ENCODE data around the gene UNC93A. TPM values are rescaled to one million over a fixed set of nuclear protein-coding genes. Genes with fewer than 3 reads are reported as not detected.
A peak's percentile ranks its signal among the peaks of the same experiment; 100 is the strongest.

UNC93A gene
- total RNA-seq, 2 donors from 2014 or later, result not detected

- Mint-ChIP-seq H3K27ac (no peak overlapping the region), H3K36me3 (ENCODE audit: low read depth) (no peaks in the 10 kb centered on the region)
- no peak for ATAC-seq (replicated peaks)
Measured at GRCh38 chr6:167325766-167326165, 34.7 kb downstream of the UNC93A start.

GRCh38 chr6:167327391-167327790 lies 36.3 kb downstream of the UNC93A start:
- no peaks in the 10 kb centered on the region for H3K36me3 Mint-ChIP-seq (ENCODE audit: low read depth)
- H3K27me3 Mint-ChIP-seq, result peaks cover 26% of the 10 kb centered on the region
- ATAC-seq (replicated peaks), result no peak
- H3K4me3 Mint-ChIP-seq, result no peak overlapping the region
- H3K9me3 Mint-ChIP-seq, result no peaks in the 10 kb centered on the region
- H3K4me1 Mint-ChIP-seq, result peaks cover 11% of the 10 kb centered on the region
- no peak overlapping the region for H3K27ac Mint-ChIP-seq

More at GRCh38 chr6:167325766-167326165, 34.7 kb downstream of the UNC93A start:
- peaks cover 27% of the 10 kb centered on the region for H3K27me3 Mint-ChIP-seq
- H3K4me3 Mint-ChIP-seq, result no peak overlapping the region
- peaks cover 11% of the 10 kb centered on the region for H3K4me1 Mint-ChIP-seq
- no peaks in the 10 kb centered on the region for H3K9me3 Mint-ChIP-seq

DNA sequence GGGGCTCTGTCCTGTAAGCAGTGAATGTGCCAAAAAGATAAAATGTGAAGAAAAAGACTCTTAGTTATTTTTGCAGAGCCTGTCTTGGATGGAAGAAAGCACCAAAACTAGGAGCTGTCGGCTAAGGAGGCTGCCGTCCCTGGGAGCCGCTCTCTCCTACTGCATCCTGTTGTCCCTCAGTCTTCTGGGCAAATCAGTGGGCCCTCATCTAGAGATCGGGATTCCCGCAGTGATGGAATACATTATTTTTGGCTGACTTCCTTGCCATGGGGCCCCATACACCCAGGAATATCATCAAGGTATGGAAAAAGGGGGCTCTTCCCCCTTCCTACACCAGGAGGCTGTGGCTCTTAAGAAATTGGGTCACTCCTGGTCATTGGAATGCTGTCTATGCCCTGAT lies 37.0 kb downstream of the UNC93A start:
- ATAC-seq (replicated peaks), result no peak
- H3K27me3 Mint-ChIP-seq, result peaks cover 26% of the 10 kb centered on the region
- H3K27ac Mint-ChIP-seq, result no peak overlapping the region
- H3K4me3 Mint-ChIP-seq, result no peak overlapping the region
- H3K9me3 Mint-ChIP-seq, result no peaks in the 10 kb centered on the region
- H3K4me1 Mint-ChIP-seq, result peaks cover 11% of the 10 kb centered on the region
- H3K36me3 Mint-ChIP-seq (ENCODE audit: low read depth), result no peaks in the 10 kb centered on the region

DNA sequence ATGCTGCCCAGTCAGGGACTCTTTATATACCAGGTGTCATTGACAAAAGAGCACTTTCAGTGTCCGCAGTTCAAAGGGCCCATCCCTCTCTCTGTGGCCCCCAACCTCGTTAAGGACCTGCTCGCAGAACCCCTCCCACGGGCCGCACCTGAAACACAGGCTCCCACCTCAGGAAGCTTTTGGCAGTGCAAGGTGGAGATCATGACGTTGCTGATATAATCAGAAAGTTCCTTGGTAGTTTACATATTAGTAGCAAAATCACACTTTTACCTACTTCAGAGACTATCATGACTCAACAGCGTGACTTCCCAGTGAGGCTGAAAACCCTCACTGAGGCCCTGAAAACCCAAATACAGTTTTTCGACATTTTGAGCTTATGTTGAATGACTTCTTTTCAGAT lies 37.9 kb downstream of the UNC93A start:
- Mint-ChIP-seq H3K36me3 (ENCODE audit: low read depth) (no peaks in the 10 kb centered on the region), H3K4me1 (peaks cover 11% of the 10 kb centered on the region), H3K27ac (no peak overlapping the region), H3K9me3 (no peaks in the 10 kb centered on the region), H3K27me3 (peaks cover 25% of the 10 kb centered on the region), H3K4me3 (no peak overlapping the region)
- ATAC-seq (replicated peaks), result peak; percentile 95

DNA sequence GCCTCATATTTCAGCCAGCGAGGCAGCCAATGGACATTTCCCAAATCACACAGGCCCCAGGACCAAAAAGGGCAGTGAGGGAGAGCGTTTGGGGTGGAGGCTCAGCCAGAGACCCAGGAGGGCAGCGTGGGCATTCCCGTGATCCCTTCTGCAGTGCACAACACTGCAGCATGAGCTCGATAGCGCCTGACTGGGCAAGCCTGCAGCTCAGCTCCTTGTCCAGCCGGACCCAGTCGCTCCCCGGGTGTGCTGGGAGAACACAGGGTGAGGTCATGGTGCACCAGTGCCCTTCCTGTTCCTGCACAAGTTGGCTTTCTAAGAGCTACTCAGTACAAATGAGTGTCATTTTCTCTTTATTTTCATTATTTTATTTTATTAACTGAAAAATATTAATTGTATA lies 39.6 kb downstream of the UNC93A start:
- no peaks in the 10 kb centered on the region for H3K9me3 Mint-ChIP-seq
- peaks cover 19% of the 10 kb centered on the region for H3K27me3 Mint-ChIP-seq
- ATAC-seq (replicated peaks), result no peak
- no peak overlapping the region for H3K4me3 Mint-ChIP-seq
- H3K36me3 Mint-ChIP-seq (ENCODE audit: low read depth), result no peaks in the 10 kb centered on the region
- H3K27ac Mint-ChIP-seq, result no peak overlapping the region
- H3K4me1 Mint-ChIP-seq, result peaks cover 11% of the 10 kb centered on the region

DNA sequence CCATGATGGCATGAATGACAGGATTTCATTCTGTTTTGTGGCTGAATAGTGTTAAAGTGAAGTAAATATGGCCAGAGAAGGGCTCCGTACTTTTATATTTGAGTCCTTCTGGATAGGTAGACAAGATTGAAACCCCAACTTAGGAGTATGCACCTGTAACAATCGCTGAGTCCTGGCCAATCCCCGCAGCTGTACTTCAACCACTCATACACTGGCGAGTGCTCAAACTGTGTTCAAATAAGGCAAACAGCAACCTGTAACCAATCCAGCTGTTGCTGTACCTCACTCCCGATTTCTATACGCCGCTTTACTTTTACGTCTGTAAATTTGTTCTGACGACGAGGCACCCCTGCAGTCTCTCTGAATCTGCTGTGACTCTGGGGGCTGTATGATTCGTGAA lies 40.5 kb downstream of the UNC93A start:
- peaks cover 11% of the 10 kb centered on the region for H3K4me1 Mint-ChIP-seq
- no peaks in the 10 kb centered on the region for H3K9me3 Mint-ChIP-seq
- no peaks in the 10 kb centered on the region for H3K36me3 Mint-ChIP-seq (ENCODE audit: low read depth)
- no peak overlapping the region for H3K4me3 Mint-ChIP-seq
- H3K27ac Mint-ChIP-seq, result no peak overlapping the region
- ATAC-seq (replicated peaks), result no peak
- H3K27me3 Mint-ChIP-seq, result peaks cover 18% of the 10 kb centered on the region

DNA sequence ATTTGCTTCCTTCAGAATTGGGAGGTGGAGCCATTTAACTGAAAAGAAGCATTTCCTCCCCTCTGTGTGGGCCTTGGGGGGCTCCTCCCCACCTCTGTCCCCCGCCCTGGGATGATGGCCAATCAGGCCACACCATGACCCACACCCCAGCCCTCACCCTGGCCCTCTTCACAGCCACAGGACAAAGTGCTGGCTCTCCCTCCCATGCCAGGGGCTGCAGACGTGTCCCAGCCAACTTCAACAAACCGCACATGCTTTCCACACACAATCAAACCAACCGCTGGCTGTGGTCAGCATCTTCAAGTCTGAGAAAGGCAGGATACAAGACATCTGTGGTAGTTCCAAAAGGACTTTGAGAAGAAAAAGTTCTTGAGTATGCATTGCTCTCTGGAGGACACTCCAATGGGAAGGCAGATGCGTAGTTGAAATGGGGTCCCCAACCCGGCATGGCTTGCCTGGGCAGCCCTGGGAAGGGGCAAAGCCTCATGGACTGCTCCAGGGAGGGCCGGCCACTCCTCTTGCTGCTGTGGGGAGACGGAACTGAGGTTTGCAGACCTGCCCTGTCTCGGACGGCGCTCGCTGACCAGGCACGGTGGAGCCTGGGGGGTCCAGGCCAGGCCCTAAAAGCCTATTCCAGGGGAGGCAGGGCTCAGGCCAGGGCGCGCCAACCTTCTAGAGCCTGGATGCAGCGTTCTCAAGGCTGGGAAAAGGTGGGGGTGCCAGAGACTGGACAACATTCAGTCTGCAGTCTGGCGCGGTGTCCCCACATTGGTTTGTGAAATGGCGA lies 45.9 kb downstream of the UNC93A start:
- no peak for ATAC-seq (replicated peaks)
- Mint-ChIP-seq H3K4me3 (no peak overlapping the region), H3K36me3 (ENCODE audit: low read depth) (no peaks in the 10 kb centered on the region), H3K4me1 (no peaks in the 10 kb centered on the region), H3K27me3 (no peaks in the 10 kb centered on the region), H3K27ac (no peak overlapping the region), H3K9me3 (peaks cover 3% of the 10 kb centered on the region)

DNA sequence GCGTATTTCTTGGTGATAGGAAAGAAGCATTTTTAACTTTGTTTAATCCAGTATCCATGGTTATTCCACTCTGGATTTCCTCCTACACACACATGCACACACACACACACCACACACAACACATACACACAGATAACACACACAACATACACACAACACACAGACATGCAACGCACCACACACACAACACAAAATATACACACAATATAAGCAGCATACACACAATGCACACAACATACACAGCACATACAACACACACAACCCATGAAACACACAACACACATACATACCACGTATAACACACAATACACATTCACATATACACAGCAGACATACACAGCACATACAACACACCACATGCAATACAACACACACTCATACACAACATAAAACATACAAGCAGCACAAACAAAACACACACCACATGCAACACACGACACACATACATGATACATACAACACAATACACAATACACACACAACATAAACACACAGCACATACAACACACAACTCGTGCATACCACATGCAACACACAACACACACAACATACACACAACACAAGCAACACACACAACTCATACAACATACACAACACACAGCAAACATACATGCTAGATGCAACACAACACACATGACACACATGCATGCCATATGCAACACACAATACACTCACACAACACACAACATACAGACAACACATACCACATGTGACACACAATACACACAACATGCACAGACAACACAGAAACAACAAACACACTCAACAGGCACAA lies 46.7 kb downstream of the UNC93A start:
- no peak overlapping the region for H3K4me3 Mint-ChIP-seq
- no peaks in the 10 kb centered on the region for H3K36me3 Mint-ChIP-seq (ENCODE audit: low read depth)
- H3K4me1 Mint-ChIP-seq, result no peaks in the 10 kb centered on the region
- ATAC-seq (replicated peaks), result no peak
- no peaks in the 10 kb centered on the region for H3K27me3 Mint-ChIP-seq
- peaks cover 3% of the 10 kb centered on the region for H3K9me3 Mint-ChIP-seq
- H3K27ac Mint-ChIP-seq, result no peak overlapping the region

DNA sequence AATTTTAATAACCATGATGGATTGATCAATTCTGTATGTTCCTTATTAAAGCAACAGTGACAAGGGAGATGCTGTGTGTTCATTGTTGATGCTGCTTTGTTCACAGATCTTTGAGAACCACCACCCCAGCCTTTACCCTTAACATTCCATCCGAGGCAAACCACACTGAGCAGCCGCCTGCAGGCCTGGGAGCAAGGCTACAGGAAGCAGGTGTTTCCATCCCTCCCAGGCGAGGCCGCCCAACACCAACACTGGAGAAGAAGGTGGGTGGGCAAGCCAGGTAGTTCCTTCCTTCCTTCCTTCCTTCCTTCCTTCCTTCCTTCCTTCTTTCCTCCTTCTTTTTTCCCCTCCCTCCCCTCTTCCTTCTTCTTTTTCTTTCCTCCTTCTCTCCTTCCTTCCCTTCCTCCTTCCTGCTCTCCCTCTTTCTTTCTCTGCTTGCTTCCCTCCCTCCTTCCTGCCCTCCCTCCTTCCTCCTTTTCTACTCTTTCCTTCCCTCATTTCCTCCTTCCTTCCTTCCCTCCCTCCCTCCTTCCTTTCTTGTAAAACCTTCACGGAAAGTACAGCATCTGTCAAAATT lies 47.5 kb downstream of the UNC93A start:
- Mint-ChIP-seq H3K4me3 (no peak overlapping the region), H3K27ac (no peak overlapping the region), H3K4me1 (no peaks in the 10 kb centered on the region), H3K27me3 (no peaks in the 10 kb centered on the region), H3K36me3 (ENCODE audit: low read depth) (no peaks in the 10 kb centered on the region), H3K9me3 (peaks cover 3% of the 10 kb centered on the region)
- ATAC-seq (replicated peaks), result no peak

- no peak overlapping the region for H3K4me3 Mint-ChIP-seq
- no peaks in the 10 kb centered on the region for H3K27me3 Mint-ChIP-seq
- no peak overlapping the region for H3K27ac Mint-ChIP-seq
- H3K9me3 Mint-ChIP-seq, result peaks cover 3% of the 10 kb centered on the region
- no peaks in the 10 kb centered on the region for H3K4me1 Mint-ChIP-seq
- no peak for ATAC-seq (replicated peaks)
- H3K36me3 Mint-ChIP-seq (ENCODE audit: low read depth), result no peaks in the 10 kb centered on the region
Measured at GRCh38 chr6:167341038-167341583, 50.0 kb downstream of the UNC93A start.

- H3K36me3 Mint-ChIP-seq (ENCODE audit: low read depth), result no peaks in the 10 kb centered on the region
- H3K9me3 Mint-ChIP-seq, result peaks cover 3% of the 10 kb centered on the region
- H3K27ac Mint-ChIP-seq, result no peak overlapping the region
- H3K4me3 Mint-ChIP-seq, result no peak overlapping the region
- H3K27me3 Mint-ChIP-seq, result no peaks in the 10 kb centered on the region
- H3K4me1 Mint-ChIP-seq, result no peaks in the 10 kb centered on the region
- ATAC-seq (replicated peaks), result no peak
Measured at GRCh38 chr6:167341665-167342655, 50.8 kb downstream of the UNC93A start.

DNA sequence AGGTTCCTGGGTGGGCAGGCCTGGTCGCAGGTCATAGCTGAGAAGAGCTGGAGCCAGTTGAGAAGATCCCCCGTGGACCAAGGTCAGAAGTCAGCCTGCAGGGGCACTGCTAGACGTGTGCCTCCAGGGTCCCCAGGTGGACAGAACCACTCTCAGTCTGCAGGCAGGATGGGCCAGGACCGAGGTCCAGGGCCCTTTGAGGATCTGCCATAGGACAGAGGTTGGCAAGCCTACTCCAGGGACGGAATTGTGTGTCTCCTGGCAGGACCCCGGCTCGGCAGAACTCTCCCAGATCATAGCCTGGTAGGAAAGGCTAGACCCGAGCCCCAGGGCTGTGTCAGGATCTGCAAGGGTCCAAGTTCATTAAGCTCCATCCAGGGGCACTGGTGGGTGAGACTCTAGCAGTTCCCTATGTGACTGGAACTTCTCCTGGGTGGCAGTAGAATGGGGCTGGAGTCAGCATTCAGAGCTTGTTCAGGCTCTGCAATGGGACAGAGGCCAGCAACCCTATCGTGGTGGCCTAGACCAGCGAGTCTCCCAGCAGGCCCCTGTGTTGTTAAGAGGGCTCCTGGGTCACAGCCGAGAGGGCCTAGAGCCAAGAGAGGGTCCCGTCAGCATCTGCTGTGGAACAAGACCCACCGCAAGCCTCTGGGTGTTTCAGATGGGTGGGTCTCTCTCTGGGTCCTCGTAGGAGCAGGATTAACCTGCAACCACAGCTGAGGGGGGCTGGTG lies 51.9 kb downstream of the UNC93A start:
- H3K27me3 Mint-ChIP-seq, result peaks cover 4% of the 10 kb centered on the region
- no peak overlapping the region for H3K27ac Mint-ChIP-seq
- no peaks in the 10 kb centered on the region for H3K36me3 Mint-ChIP-seq (ENCODE audit: low read depth)
- no peak overlapping the region for H3K4me3 Mint-ChIP-seq
- peaks cover 3% of the 10 kb centered on the region for H3K9me3 Mint-ChIP-seq
- no peak for ATAC-seq (replicated peaks)
- no peaks in the 10 kb centered on the region for H3K4me1 Mint-ChIP-seq

- no peak for ATAC-seq (replicated peaks)
- Mint-ChIP-seq H3K27ac (no peak overlapping the region), H3K27me3 (peaks cover 8% of the 10 kb centered on the region), H3K4me1 (peaks cover 5% of the 10 kb centered on the region), H3K4me3 (no peak overlapping the region), H3K36me3 (ENCODE audit: low read depth) (peaks cover 5% of the 10 kb centered on the region), H3K9me3 (no peaks in the 10 kb centered on the region)
Measured at GRCh38 chr6:167345348-167345747, 54.2 kb downstream of the UNC93A start.
